ENCODE results near the gene ARHGAP9. TPM values are rescaled to one million over a fixed set of nuclear protein-coding genes. Genes with fewer than 3 reads are reported as not detected.
A peak's percentile ranks its signal among the peaks of the same experiment; 100 is the strongest.

The ARHGAP9 gene
- total and polyA plus RNA-seq, 2 of the 4 experiments (the other 2 are of a cell fraction) = 0.18 to 0.79 TPM

DNA sequence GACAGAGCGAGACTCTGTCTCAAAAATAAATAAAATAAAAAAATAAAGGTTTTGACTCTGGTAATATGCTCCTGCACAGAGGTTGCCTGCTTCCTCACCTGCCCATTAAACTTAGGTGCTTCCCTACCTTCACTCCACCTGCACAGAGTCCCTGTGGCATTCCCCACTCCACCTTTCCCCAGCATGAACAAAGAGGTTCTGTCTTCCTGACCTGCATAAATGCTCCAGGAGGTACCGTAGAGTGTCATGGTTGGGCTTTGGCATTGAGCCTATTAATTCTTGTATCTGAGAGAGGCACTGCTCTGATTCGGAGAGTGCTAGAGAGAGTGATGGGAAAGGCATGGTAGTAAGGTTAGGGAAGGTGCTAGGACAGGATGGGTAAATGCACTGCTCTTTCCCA is 6.3 kb downstream of the ARHGAP9 start:
- intact Hi-C loops (cut with micrococcal nuclease) (no loop called here), in situ Hi-C loops (cut with MboI; ENCODE audit: low sequenced_read_pairs) (no loop called here), dilution Hi-C loops (cut with HindIII; ENCODE audit: low sequenced_read_pairs, unreplicated experiment) (no loop called here)
- Histone ChIP-seq H2BK120ac (ENCODE audit: low read depth, low read length) (no peak overlapping the region), H3K9me3 (ENCODE audit: control insufficient read depth, insufficient read depth, low read length) (no peaks in the 10 kb centered on the region; the same call in 1 of the 2 replicates), H2BK15ac (ENCODE audit: low read depth, low read length) (no peak overlapping the region), H4K91ac (ENCODE audit: insufficient read depth, low read depth, low read length) (no peak overlapping the region), H4K5ac (ENCODE audit: low read depth, low read length) (no peak overlapping the region), H3K27me3 (ENCODE audit: control insufficient read depth, insufficient read depth, low read length) (peaks cover 58% of the 10 kb centered on the region), H3K27ac (ENCODE audit: insufficient read depth, low read length) (no peak overlapping the region), H3K4ac (ENCODE audit: low read depth, low read length) (no peak overlapping the region), H3K18ac (ENCODE audit: low read depth, low read length) (no peak overlapping the region), H2AFZ (replicated peaks; ENCODE audit: low read length, poor library complexity) (no peak overlapping the region), H3K4me1 (ENCODE audit: control insufficient read depth, insufficient read depth, low read length) (0 out of 2 replicates have a peak, but pooled peaks cover 2% of the 10 kb centered on the region), H3K14ac (replicated peaks; ENCODE audit: low read depth, low read length) (no peak overlapping the region), H4K8ac (ENCODE audit: low read depth in 2 of 2, low read length in 2 of 2) (no peak overlapping the region), H4K20me1 (ENCODE audit: insufficient read depth, low read length) (no peaks in the 10 kb centered on the region), H3K4me3 (ENCODE audit: insufficient read depth, low read depth, low read length) (no peak overlapping the region), H3K4me2 (ENCODE audit: low read depth, low read length) (no peak overlapping the region), H2AK9ac (replicated peaks; ENCODE audit: low read depth, low read length, poor library complexity) (no peak overlapping the region), H3K36me3 (ENCODE audit: control insufficient read depth, insufficient read depth, low read length) (no peaks in the 10 kb centered on the region), H3K79me1 (ENCODE audit: low read depth in 1 of 2, low read length in 2 of 2) (no peaks in the 10 kb centered on the region), H3K56ac (ENCODE audit: extremely low read depth, insufficient read depth, low read length) (no peak overlapping the region), H3K9me1 (ENCODE audit: insufficient read depth, low read length) (no peaks in the 10 kb centered on the region), H3K9ac (ENCODE audit: low read depth, low read length) (no peak overlapping the region), H2AK5ac (ENCODE audit: low read depth, low read length) (no peak overlapping the region), H2BK5ac (ENCODE audit: low read depth, low read length, poor library complexity, severe bottlenecking) (no peak overlapping the region), H3K23ac (ENCODE audit: low read depth, low read length) (0 out of 2 replicates have a peak overlapping the region, but pooled peaks have one; percentile 38), H2BK20ac (ENCODE audit: low read depth, low read length) (no peak overlapping the region)
- ChIA-PET CTCF (no interaction called here), POLR2A (ENCODE audit: unreplicated experiment) (no interaction called here)
- no peak for TF ChIP-seq CHD1 (IDR thresholded peaks at IDR 0.05; ENCODE audit: low read depth, low read length)
- TF ChIP-seq, protein P1, sequence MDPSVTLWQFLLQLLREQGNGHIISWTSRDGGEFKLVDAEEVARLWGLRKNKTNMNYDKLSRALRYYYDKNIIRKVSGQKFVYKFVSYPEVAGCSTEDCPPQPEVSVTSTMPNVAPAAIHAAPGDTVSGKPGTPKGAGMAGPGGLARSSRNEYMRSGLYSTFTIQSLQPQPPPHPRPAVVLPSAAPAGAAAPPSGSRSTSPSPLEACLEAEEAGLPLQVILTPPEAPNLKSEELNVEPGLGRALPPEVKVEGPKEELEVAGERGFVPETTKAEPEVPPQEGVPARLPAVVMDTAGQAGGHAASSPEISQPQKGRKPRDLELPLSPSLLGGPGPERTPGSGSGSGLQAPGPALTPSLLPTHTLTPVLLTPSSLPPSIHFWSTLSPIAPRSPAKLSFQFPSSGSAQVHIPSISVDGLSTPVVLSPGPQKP (IDR thresholded peaks at IDR 0.05; ENCODE audit: borderline replicate concordance, low read depth, low read length) = no peak
- no peak for TF ChIP-seq NFE2L2 (IDR thresholded peaks at IDR 0.05; ENCODE audit: low read depth, low read length)
- TF ChIP-seq RFX5 (IDR thresholded peaks at IDR 0.05; ENCODE audit: low read depth, low read length) = no peak
- TF ChIP-seq RAD21 (IDR thresholded peaks at IDR 0.05; ENCODE audit: low read length) = no peak
- no peak for TF ChIP-seq MAZ (IDR thresholded peaks at IDR 0.05; ENCODE audit: borderline replicate concordance, low read depth, low read length)
- TF ChIP-seq BHLHE40 (IDR thresholded peaks at IDR 0.05; ENCODE audit: low read depth, low read length) = no peak
- TF ChIP-seq, protein P2, sequence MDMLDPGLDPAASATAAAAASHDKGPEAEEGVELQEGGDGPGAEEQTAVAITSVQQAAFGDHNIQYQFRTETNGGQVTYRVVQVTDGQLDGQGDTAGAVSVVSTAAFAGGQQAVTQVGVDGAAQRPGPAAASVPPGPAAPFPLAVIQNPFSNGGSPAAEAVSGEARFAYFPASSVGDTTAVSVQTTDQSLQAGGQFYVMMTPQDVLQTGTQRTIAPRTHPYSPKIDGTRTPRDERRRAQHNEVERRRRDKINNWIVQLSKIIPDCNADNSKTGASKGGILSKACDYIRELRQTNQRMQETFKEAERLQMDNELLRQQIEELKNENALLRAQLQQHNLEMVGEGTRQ (IDR thresholded peaks at IDR 0.05; ENCODE audit: low read depth, low read length) = no peak
- no peak for TF ChIP-seq CTCF (conservative IDR thresholded peaks at IDR 0.05; ENCODE audit: low read depth, low read length)
- TF ChIP-seq RCOR1 (IDR thresholded peaks at IDR 0.05; ENCODE audit: insufficient replicate concordance, low read length) = no peak
- TF ChIP-seq SMC3 (IDR thresholded peaks at IDR 0.05; ENCODE audit: low read depth, low read length) = no peak
- TF ChIP-seq MXI1 (IDR thresholded peaks at IDR 0.05; ENCODE audit: borderline replicate concordance, low read depth, low read length) = no peak
- ATAC-seq (ENCODE audit: low read depth) (no peak), DNase-seq (no peak)
- no CpG with 5 or more reads among the region's 3 CpGs for WGBS, 2 experiments (ENCODE audit: extremely low coverage in 2 of 2, insufficient read length in 1 of 2)
- BruUV-seq (replicated peaks) = no TSS peak
